ENCODE results near the gene LGALS3. TPM values are rescaled to one million over a fixed set of nuclear protein-coding genes. Genes with fewer than 3 reads are reported as not detected.

LGALS3 gene
- total RNA-seq, 4 donors from 2014 or later, result 242 to 1,284 (median 1,203) TPM

Other genes with a start within 250 kb of the LGALS3 start
- gene GCH1, start 226.4 kb upstream of the LGALS3 start, total RNA-seq, result 10 to 100 TPM; 15.7 to 29.2 (median 28.1) TPM
- gene WDHD1, start 102.2 kb upstream of the LGALS3 start, total RNA-seq, result 1 to 10 TPM in 2 of 4 donors, under 1 TPM in 2; 0.70 to 2.5 (median 1.0) TPM
- 10 to 100 TPM in 3 of 4 donors, 1 to 10 TPM in 1; 10.0 to 18.2 (median 10.7) TPM for gene SOCS4, start 102.0 kb upstream of the LGALS3 start, total RNA-seq
- gene MAPK1IP1L, start 77.6 kb upstream of the LGALS3 start, total RNA-seq, result 10 to 100 TPM; 27.2 to 56.6 (median 35.2) TPM
- 1 to 10 TPM; 2.1 to 9.9 (median 4.4) TPM for gene DLGAP5, start 62.3 kb downstream of the LGALS3 start, total RNA-seq
- 10 to 100 TPM; 28.1 to 75.3 (median 43.1) TPM for gene FBXO34, start 142.2 kb downstream of the LGALS3 start, total RNA-seq

Measured in Peyer's patch (tissue), 4 donors.